HepG2 (cell line): Measurements from ENCODE around the gene RFFL. TPM values are rescaled to one million over a fixed set of nuclear protein-coding genes. Genes with fewer than 3 reads are reported as not detected.

Source experiments
- ATAC-seq: fragments of 200-7000 bp; cut with Tn5 transposase; 3 replicates; pipeline ENCODE4 v1.9.1; 2020; ENCODE audit warnings: mild to moderate bottlenecking, moderate library complexity
- BruUV-seq: library from RNA; stranded (reverse); fragments of 400-500 nt; replicated peaks from 2 replicates; lab custom pipeline; 2021; lab: Mats Ljungman, UMichigan
- CTCF ChIA-PET: fragments of 300-600 bp; formaldehyde crosslinking; extraction: SDS; loops from one replicate; lab custom pipeline; 2021; ENCODE audit warnings: low total read pairs, inconsistent platforms, low intra/inter-chr PET ratio; lab: Yijun Ruan, JAX
- POLR2A ChIA-PET: fragments of 350-600 bp; sonication (Branson Sonifier 250); formaldehyde crosslinking; loops from one replicate; lab custom pipeline; 2020; ENCODE audit warnings: antibody characterized with exemption, inconsistent platforms; lab: Yijun Ruan, JAX
- DNase-seq: peaks from one replicate; pipeline ENCODE4 v3.0.0-alpha.2; 2015; ENCODE audit warnings: low spot score
- FAIRE-seq: peaks from 3 replicates; lab custom pipeline; 2011; peaks lifted over from hg19 to GRCh38; lab: Jason Lieb, UNC
- H2AFZ ChIP-seq: one replicate; pipeline ENCODE4 v1.6.1; 2011; ENCODE audit warnings: low read length, inconsistent platforms
- H3K27ac ChIP-seq: fragments of 300-600 bp; 3 replicates; pipeline ENCODE4 v1.8.0; 2011; ENCODE audit warnings: mixed run types, mild to moderate bottlenecking, mixed read lengths, low read length, inconsistent platforms; ENCODE audit not compliant: insufficient read depth; ENCODE audit errors: extremely low read length
- H3K27me3 ChIP-seq, 2 experiments: fragments of 200-600 bp in 1 of 2; 2 replicates in 1 of 2; 3 replicates in 1 of 2; pipeline versions ENCODE4 v1.6.0 to v1.8.0; 2011; ENCODE audit warnings: low read length in 2 of 2, mild to moderate bottlenecking in 2 of 2, moderate library complexity in 2 of 2, inconsistent platforms in 1 of 2; ENCODE audit not compliant: insufficient read depth in 2 of 2, control insufficient read depth in 1 of 2
- H3K36me3 ChIP-seq, 2 experiments: fragments of 200-600 bp in 1 of 2; replicated peaks in 1 of 2; 2 replicates in 1 of 2; 3 replicates in 1 of 2; pipeline versions ENCODE4 v1.5.1 to v1.8.0; 2011; ENCODE audit warnings: low read length in 2 of 2, inconsistent platforms in 1 of 2; ENCODE audit not compliant: insufficient read depth in 2 of 2, control insufficient read depth in 1 of 2
- H3K4me1 ChIP-seq: 2 replicates; pipeline ENCODE4 v1.5.1; 2012; ENCODE audit warnings: low read length, inconsistent platforms; ENCODE audit not compliant: insufficient read depth
- H3K4me2 ChIP-seq: 2 replicates; pipeline ENCODE4 v1.6.0; 2011; ENCODE audit warnings: low read depth, low read length, inconsistent platforms
- H3K4me3 ChIP-seq, 3 experiments: fragments of 200-600 bp in 1 of 3; sonication (generic), shearing (Covaris generic) in 1 of 3; replicated peaks in 1 of 3; 2 replicates each; pipeline ENCODE4 v1.5.1; 2011 to 2016; ENCODE audit warnings: low read length in 3 of 3, inconsistent platforms in 2 of 3, low read depth in 2 of 3, mild to moderate bottlenecking in 2 of 3, control low read depth in 1 of 3, mixed read lengths in 1 of 3; ENCODE audit not compliant: insufficient read depth in 1 of 3
- H3K79me2 ChIP-seq: one replicate; pipeline ENCODE4 v1.6.1; 2011; ENCODE audit warnings: low read length, inconsistent platforms; ENCODE audit not compliant: insufficient read depth
- H3K9ac ChIP-seq: 2 replicates; pipeline ENCODE4 v1.6.0; 2011; ENCODE audit warnings: mild to moderate bottlenecking, low read depth, low read length, inconsistent platforms; ENCODE audit not compliant: insufficient read depth
- H3K9me3 ChIP-seq: 2 replicates; pipeline ENCODE4 v1.5.1; 2012; ENCODE audit warnings: mild to moderate bottlenecking, low read length
- H4K20me1 ChIP-seq: 2 replicates; pipeline ENCODE4 v1.6.0; 2011; ENCODE audit warnings: inconsistent platforms, mild to moderate bottlenecking, low read length, moderate library complexity; ENCODE audit not compliant: insufficient read depth
- ATF3 ChIP-seq: sonication (generic); formaldehyde crosslinking; IDR thresholded peaks from 2 replicates; pipeline ENCODE4 v1.4.0; 2020; ENCODE audit warnings: missing genetic modification reagents
- FOXA1 ChIP-seq, 2 experiments: fragments of 450-650 bp in 1 of 2; sonication (generic) in 1 of 2; formaldehyde crosslinking in 1 of 2; IDR thresholded peaks; 2 replicates each; pipeline versions ENCODE4 v1.4.0 to v1.6.1; 2016 to 2020; ENCODE audit warnings: missing genetic modification reagents in 1 of 2
- FOXK1 ChIP-seq: sonication (generic); formaldehyde crosslinking; IDR thresholded peaks from 2 replicates; pipeline ENCODE4 v1.4.0; 2020; ENCODE audit warnings: low read depth, missing genetic modification reagents, borderline replicate concordance
- HDAC1 ChIP-seq: sonication (generic); formaldehyde crosslinking; IDR thresholded peaks from 2 replicates; pipeline ENCODE4 v1.5.1; 2020; ENCODE audit warnings: mild to moderate bottlenecking, missing genetic modification reagents
- MBD4 ChIP-seq: IDR thresholded peaks from 2 replicates; pipeline ENCODE4 v1.6.1; 2012; ENCODE audit warnings: low read length, inconsistent platforms, borderline replicate concordance
- NFE2L1 ChIP-seq: sonication (generic); formaldehyde crosslinking; IDR thresholded peaks from 2 replicates; pipeline ENCODE4 v1.4.0; 2020; ENCODE audit warnings: missing genetic modification reagents, mild to moderate bottlenecking, borderline replicate concordance
- SMC3 ChIP-seq: IDR thresholded peaks from 2 replicates; pipeline ENCODE4 v1.6.1; 2011; ENCODE audit warnings: low read length, improper control_type of control experiment
- SPEN ChIP-seq: sonication (generic); formaldehyde crosslinking; IDR thresholded peaks from 2 replicates; pipeline ENCODE4 v1.5.1; 2020; ENCODE audit warnings: low read depth, mild to moderate bottlenecking, missing genetic modification reagents
- TARDBP ChIP-seq: sonication (generic); formaldehyde crosslinking; IDR thresholded peaks from 2 replicates; pipeline ENCODE4 v1.8.0; 2022; ENCODE audit warnings: mild to moderate bottlenecking, missing genetic modification reagents
- TFAP4 ChIP-seq: sonication (generic); IDR thresholded peaks from 2 replicates; pipeline ENCODE4 v1.6.1; 2016; ENCODE audit warnings: low read depth, borderline replicate concordance
- U2AF2 ChIP-seq: fragments of 200-400 bp; formaldehyde crosslinking; IDR thresholded peaks from 2 replicates; pipeline ENCODE4 v1.6.1; 2017; ENCODE audit warnings: low read depth, mild to moderate bottlenecking, low read length
- ZNF17 ChIP-seq: sonication (generic); formaldehyde crosslinking; IDR thresholded peaks from 2 replicates; pipeline ENCODE4 v1.5.0; 2020; ENCODE audit warnings: mild to moderate bottlenecking, missing genetic modification reagents
- ZNF512B ChIP-seq: sonication (generic); formaldehyde crosslinking; IDR thresholded peaks from 2 replicates; pipeline ENCODE4 v1.5.1; 2020; ENCODE audit warnings: missing genetic modification reagents, mild to moderate bottlenecking, borderline replicate concordance
- ZNF776 ChIP-seq: sonication (generic); formaldehyde crosslinking; IDR thresholded peaks from 2 replicates; pipeline ENCODE4 v1.4.0; 2020; ENCODE audit warnings: mild to moderate bottlenecking, missing genetic modification reagents
- WGBS: methylation state at CpG from one replicate; pipeline ENCODE4 v1.1.6; 2017; ENCODE audit warnings: low lambda C conversion rate; 5-methylcytosine and 5-hydroxymethylcytosine counted together
- in situ Hi-C: cut with HindIII; loops from 2 replicates; pipeline ENCODE4 v1.10.0; 2017; ENCODE audit warnings: low pct_unique_long_range_greater_than_20kb; ENCODE audit not compliant: extremely low pct_ligation_motif_present
- intact Hi-C: fragments of 100-400 bp; cut with micrococcal nuclease; formaldehyde crosslinking; loops from one replicate; pipeline ENCODE4 v1.10.0; 2022; ENCODE audit not compliant: unreplicated experiment
- polyA plus RNA-seq, 8 experiments: library from polyadenylated mRNA; depleted of rRNA in 3 of 8; stranded (reverse) in 7 of 8; unstranded in 1 of 8; fragments of >200 nt; fragmentation: Illumina TruSeq in 4 of 8; extraction: Trizol in 4 of 8; gene quantifications; 2 replicates each; pipeline versions ENCODE4 v1.2.1 to v1.2.3, GENCODE V29; 2011 to 2016; ENCODE audit warnings: low read depth in 4 of 8, missing spikeins in 1 of 8, mixed read lengths in 1 of 8; ENCODE audit not compliant: insufficient read depth in 1 of 8
- total RNA-seq, 5 experiments: library from RNA; depleted of rRNA; stranded (reverse); fragments of >200 nt; fragmentation: Illumina TruSeq; extraction: Trizol; gene quantifications; 2 replicates each; pipeline ENCODE4 v1.2.3, GENCODE V29; 2016; ENCODE audit warnings: low read depth in 1 of 5

RFFL gene
- total and polyA plus RNA-seq, 2 of the 13 experiments (the other 11 are each of a cell fraction or from before 2014, with no cell fraction given), result 24.3 to 48.6 TPM

GRCh38 chr17:35069311-35069710, 5.8 kb upstream of the RFFL start:
- CTCF ChIA-PET, result no interaction called here
- POLR2A ChIA-PET, result interaction anchor here (0.6 to 2.0 kb wide), 3 partner anchors 10 to 521 kb away, joined by 4 to 6 read pairs (median 4); no protein-coding TSS in a partner anchor
- BruUV-seq, result no TSS peak

GRCh38 chr17:35068249-35068648, 4.7 kb upstream of the RFFL start:
- DNase-seq (no peak), ATAC-seq (no peak), FAIRE-seq (no peak)
- H3K27ac ChIP-seq, result no peak overlapping the region
- H3K27me3 ChIP-seq, result no peaks in the 10 kb centered on the region; a peak in 1 of 5 replicates
- CTCF ChIA-PET, result no interaction called here
- 90% methylated on average over 2 of the region's 2 CpGs for WGBS
- intact Hi-C loops, result no loop called here
- peaks cover 69% of the 10 kb centered on the region for H3K79me2 ChIP-seq
- H3K4me2 ChIP-seq, result no peak overlapping the region
- no peaks in the 10 kb centered on the region for H3K9me3 ChIP-seq
- no TSS peak for BruUV-seq
- H3K9ac ChIP-seq, result no peak overlapping the region
- H2AFZ ChIP-seq, result no peak overlapping the region
- no peak overlapping the region for H3K4me3 ChIP-seq
- in situ Hi-C loops, result no loop called here
- POLR2A ChIA-PET, result interaction anchor here (2.0 kb wide), 2 partner anchors 11 to 17 kb away, joined by 4 to 6 read pairs; no protein-coding TSS in a partner anchor
- peaks cover 0 to 2% of the 10 kb centered on the region in 2 experiments; a peak in 2 of 5 replicates for H3K36me3 ChIP-seq
- H3K4me1 ChIP-seq, result peaks cover 88% of the 10 kb centered on the region
- H4K20me1 ChIP-seq, result no peaks in the 10 kb centered on the region
- TF ChIP-seq ATF3, result no peak
- no peak for TF ChIP-seq TARDBP
- TF ChIP-seq HDAC1 (CRISPR knock-in tag), result no peak
- TF ChIP-seq ZNF512B (CRISPR knock-in tag), result no peak
- no peak for TF ChIP-seq SMC3
- no peak for TF ChIP-seq ZNF776 (CRISPR knock-in tag)
- no peak for TF ChIP-seq FOXA1 (IDR thresholded peaks at IDR 0.05)
- TF ChIP-seq FOXA1 (CRISPR knock-in tag; IDR thresholded peaks at IDR 0.05), result no peak
- no peak for TF ChIP-seq U2AF2
- TF ChIP-seq MBD4, result no peak
- no peak for TF ChIP-seq FOXK1
- TF ChIP-seq ZNF17, result no peak
- no peak for TF ChIP-seq NFE2L1 (CRISPR knock-in tag)

More at GRCh38 chr17:35069311-35069710, 5.8 kb upstream of the RFFL start:
- Histone ChIP-seq H3K4me1 (peaks cover 89% of the 10 kb centered on the region), H3K27ac (peak overlapping the region; percentile 45), H3K4me3 (no peak overlapping the region), H3K36me3 (peaks cover 0 to 2% of the 10 kb centered on the region in 2 experiments; a peak in 2 of 5 replicates), H3K4me2 (no peak overlapping the region), H3K9ac (no peak overlapping the region), H4K20me1 (no peaks in the 10 kb centered on the region), H2AFZ (no peak overlapping the region), H3K9me3 (no peaks in the 10 kb centered on the region), H3K79me2 (peaks cover 80% of the 10 kb centered on the region), H3K27me3 (no peaks in the 10 kb centered on the region; a peak in 1 of 5 replicates)
- ATAC-seq, result no peak; the same call in 2 of the 3 replicates
- WGBS, result 17% methylated on average over 2 of the region's 2 CpGs
- no peak for DNase-seq
- peak; percentile 18 for FAIRE-seq
- no peak for TF ChIP-seq SPEN (CRISPR knock-in tag)
- peak; percentile 56; the same call in 1 of the 2 replicates for TF ChIP-seq TFAP4
- in situ Hi-C loops (no loop called here), intact Hi-C loops (no loop called here)
